Stimulated activated CD4-positive, alpha-beta T cell treated with anti-CD3 and anti-CD28 coated beads, Interleukin-1b, Interleukin-23, amount 100 ng/mL, for 1 hour (primary cell): ENCODE measurements around the gene OCRL.
A peak's percentile ranks its signal among the peaks of the same experiment; 100 is the strongest.

ENCODE experiments used
- DNase-seq, 2 donors: peaks; one replicate each; pipeline ENCODE4 v3.0.0-alpha.2; 2020; ENCODE audit warnings: low read depth in 2 of 2

OCRL gene

DNA sequence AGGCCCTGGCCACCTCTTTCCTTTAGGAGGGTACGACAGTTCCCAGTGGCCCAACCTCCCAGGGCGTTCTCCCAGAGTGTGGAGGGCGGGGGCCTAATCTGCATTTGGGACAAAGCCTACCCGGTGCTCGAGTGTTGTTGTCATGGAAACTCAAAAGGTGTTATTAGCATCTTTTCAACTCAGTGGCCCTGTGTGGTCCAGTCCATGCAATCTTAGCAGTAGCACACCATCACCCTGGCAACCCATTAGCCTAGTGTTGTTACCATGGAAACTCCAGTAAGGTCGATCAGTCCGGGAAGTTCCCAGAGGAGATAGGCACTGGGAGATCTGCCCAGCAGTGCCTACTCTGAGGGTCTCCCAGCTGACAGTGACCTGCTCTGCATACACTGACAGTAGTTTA, 94.5 kb downstream of the OCRL start:
- no peak for DNase-seq

DNA sequence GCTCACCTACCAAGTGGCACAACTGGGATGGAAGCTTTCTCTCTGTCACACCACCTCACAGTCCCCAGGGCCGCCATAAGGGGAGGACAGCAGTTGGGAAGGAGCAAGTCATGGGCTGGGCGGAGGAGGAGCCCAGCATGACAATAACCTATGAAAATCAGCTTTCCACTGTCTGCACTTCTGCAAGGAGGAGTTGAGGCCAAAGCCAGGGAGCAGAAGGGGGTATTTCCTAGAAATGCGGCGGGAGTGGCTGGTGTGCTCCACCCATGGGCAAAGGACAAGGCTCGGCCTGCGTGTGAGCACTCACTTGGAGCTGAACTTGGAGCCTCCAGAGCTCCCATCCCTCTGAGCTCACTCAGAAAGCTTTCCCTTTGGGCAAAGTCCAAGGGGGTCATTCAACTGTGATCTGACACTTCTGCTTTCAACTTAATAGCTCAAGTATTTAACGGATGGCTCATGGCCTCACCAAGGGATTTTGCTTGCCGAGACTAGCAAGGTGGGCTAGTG, 96.2 kb downstream of the OCRL start:
- DNase-seq, result no peak

DNA sequence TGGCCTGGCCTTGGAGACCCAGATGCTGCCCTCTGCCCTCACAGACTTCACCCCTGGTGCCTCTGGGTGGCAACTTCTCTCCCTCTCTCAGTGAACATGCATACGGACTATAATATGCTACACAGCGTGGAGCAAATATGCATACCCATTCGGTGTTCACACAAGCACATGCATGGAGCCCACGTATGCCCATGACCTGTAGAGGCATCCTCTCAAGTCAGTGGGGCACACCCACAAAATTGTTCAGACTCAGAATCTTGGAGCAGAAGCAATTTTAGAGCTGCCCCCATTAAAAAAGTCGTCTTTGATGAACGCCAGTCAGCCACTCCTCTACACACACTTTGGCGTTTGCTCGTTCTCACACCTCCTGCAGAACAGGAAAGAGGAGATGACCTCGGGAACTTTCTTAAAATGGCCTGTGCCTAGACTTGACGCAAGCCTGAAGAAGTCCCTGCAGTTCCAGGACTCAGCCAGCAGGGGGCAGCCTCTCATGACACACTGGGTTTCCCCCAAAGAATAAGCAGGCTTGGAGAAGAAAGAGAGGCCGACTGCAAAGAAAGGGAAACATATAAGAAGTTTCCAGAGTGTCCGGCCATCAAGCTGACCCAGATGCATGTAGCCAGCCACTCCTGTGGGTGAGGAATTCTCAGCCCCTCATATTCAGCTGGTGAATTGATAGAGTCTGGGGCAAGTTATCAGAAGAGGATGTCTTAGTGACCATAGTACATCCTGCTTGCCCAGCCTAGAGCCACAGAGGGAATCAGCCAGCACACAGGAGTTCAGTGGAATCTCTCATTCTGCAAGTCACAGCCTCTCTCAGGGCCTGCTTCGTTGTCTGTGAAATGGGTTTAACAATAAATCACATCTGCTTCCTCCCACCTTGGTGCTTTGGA, 97.4 kb downstream of the OCRL start:
- DNase-seq, result peak; percentile 28 to 56

DNA sequence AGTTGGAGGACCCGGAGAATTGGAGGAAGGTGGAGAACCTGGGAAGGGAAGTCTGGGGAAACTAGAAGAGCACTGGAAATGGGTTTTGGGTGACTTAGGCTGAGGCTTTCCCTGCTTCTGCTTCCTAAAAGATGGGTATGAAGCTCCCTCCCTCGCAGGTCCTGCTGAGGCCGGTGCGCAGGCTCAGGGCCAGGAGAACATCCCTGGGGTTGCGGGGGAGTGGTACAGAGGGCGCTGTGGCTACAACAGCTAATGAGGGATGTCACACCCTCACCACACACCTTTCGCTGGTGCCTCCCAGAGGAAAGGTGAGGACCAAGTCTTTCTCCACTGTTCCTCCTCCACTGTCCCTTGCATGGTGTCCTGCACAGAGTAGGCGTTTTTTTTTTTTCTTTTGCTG, 98.9 kb downstream of the OCRL start:
- no peak for DNase-seq

DNA sequence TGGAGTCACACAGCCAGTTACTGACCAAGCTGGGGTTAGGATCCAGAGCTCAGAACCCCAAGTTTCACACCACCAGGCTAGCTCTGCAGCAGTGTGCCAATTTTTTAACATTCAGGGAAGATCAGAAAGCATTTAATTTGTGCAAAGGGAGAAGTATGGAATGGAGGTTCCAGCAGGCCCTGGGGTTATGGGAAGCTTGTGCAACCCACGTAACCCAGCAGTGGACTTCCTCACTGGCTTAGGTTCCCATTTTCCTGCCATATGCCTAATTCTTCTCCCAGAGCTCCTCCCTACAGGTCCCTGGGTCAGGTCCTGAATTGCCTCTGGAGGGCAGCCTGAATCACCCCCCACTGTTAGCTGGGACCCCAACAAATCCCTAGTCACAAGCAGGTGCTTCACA, 100.7 kb downstream of the OCRL start:
- DNase-seq, result no peak

DNA sequence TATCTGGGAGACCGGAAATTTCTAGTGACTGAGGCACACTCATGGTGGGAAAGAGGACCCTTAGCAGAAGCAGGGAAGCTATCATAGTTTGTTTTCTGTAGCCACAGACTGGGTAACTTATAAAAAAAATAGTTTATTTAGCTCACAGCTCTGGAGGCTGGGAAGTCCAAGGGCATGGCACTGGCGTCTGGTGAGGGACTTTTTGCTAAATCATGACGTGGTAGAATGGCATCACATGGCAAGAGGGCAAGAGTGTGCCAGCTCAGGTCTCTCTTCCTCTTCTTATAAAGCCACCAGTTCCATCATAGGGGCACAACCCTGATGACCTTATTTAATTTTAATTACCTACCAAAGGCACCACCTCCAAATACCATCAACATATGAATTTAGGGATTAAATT, 101.4 kb downstream of the OCRL start:
- no peak for DNase-seq

DNA sequence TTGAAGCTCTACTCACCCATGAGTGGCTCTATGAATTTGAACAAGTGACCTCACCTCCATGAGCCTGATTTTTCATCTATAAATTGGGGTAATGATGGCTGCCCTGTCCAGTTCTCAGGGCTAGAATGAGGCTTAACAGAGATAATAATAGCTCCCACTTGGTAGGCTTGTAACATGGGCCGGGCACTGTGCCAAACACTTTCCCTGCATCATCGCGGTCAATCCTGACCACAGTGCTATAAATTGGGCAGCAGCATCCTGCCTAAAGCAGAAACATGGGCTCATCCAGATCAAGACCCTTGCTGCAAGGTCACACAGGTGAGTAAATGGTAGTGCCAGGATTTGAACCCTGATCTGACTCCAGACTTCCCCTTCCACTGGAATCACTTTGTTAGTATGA, 101.9 kb downstream of the OCRL start:
- DNase-seq, result no peak
